OCI-LY7 (cell line): ENCODE measurements around the gene NAV2. TPM values are rescaled to one million over a fixed set of nuclear protein-coding genes. Genes with fewer than 3 reads are reported as not detected.

Experiments used
- BruUV-seq: library from RNA; stranded (reverse); fragments of 400-500 nt; replicated peaks from 2 replicates; lab custom pipeline; 2021; lab: Mats Ljungman, UMichigan
- CTCF ChIA-PET: fragments of 300-600 bp; sonication (Branson Sonifier 250); formaldehyde crosslinking; loops from one replicate; lab custom pipeline; 2022; ENCODE audit warnings: antibody characterized with exemption; ENCODE audit not compliant: unreplicated experiment; lab: Charles Lee
- POLR2A ChIA-PET: fragments of 300-600 bp; sonication (Branson Sonifier 250); formaldehyde crosslinking; loops from one replicate; lab custom pipeline; 2022; ENCODE audit warnings: antibody characterized with exemption; lab: Charles Lee
- DNase-seq: peaks from one replicate; pipeline ENCODE4 v3.0.0-alpha.2; 2015; ENCODE audit warnings: low spot score
- H2AFZ ChIP-seq: fragments of 200-600 bp; sonication (generic), shearing (Covaris generic); 2 replicates; pipeline ENCODE4 v1.6.1; 2014; ENCODE audit warnings: mild to moderate bottlenecking, antibody characterized with exemption, low read length, moderate library complexity
- H3K27ac ChIP-seq: fragments of 200-600 bp; sonication (generic); 2 replicates; pipeline ENCODE4 v1.5.1; 2014; ENCODE audit warnings: mixed run types, low read depth, mild to moderate bottlenecking, moderate library complexity, low read length, inconsistent platforms; ENCODE audit not compliant: poor library complexity, severe bottlenecking
- H3K36me3 ChIP-seq: fragments of 200-600 bp; sonication (generic); 2 replicates; pipeline ENCODE4 v1.6.1; 2014; ENCODE audit warnings: mild to moderate bottlenecking, antibody characterized with exemption, low read length, moderate library complexity, mixed read lengths; ENCODE audit not compliant: insufficient read depth
- H3K4me1 ChIP-seq: fragments of 200-600 bp; sonication (generic); 2 replicates; pipeline ENCODE4 v1.5.1; 2014; ENCODE audit warnings: mild to moderate bottlenecking, low read length; ENCODE audit not compliant: insufficient read depth, poor library complexity, severe bottlenecking
- H3K4me2 ChIP-seq: fragments of 200-600 bp; sonication (generic); 2 replicates; pipeline ENCODE4 v1.6.1; 2014; ENCODE audit warnings: mild to moderate bottlenecking, low read length
- H3K4me3 ChIP-seq: fragments of 200-600 bp; sonication (generic); 2 replicates; pipeline ENCODE4 v1.5.1; 2014; ENCODE audit warnings: mild to moderate bottlenecking, low read depth, low read length; ENCODE audit not compliant: poor library complexity, severe bottlenecking
- H3K79me2 ChIP-seq: fragments of 200-600 bp; sonication (generic); 2 replicates; pipeline ENCODE4 v1.6.1; 2016; ENCODE audit warnings: low read depth, mild to moderate bottlenecking, low read length, moderate library complexity, mixed read lengths; ENCODE audit not compliant: insufficient read depth
- H3K9me2 ChIP-seq: fragments of 200-600 bp; sonication (generic); 2 replicates; pipeline ENCODE4 v1.6.1; 2016; ENCODE audit warnings: mild to moderate bottlenecking, low read length, mixed read lengths; ENCODE audit not compliant: insufficient read depth
- H3K9me3 ChIP-seq: fragments of 200-600 bp; sonication (generic); 2 replicates; pipeline ENCODE4 v1.6.1; 2014; ENCODE audit warnings: mild to moderate bottlenecking, mixed run types, low read length, mixed read lengths
- H4K20me1 ChIP-seq: fragments of 200-600 bp; sonication (generic); 2 replicates; pipeline ENCODE4 v1.6.1; 2014; ENCODE audit warnings: mild to moderate bottlenecking, antibody characterized with exemption, low read length, moderate library complexity, mixed read lengths; ENCODE audit not compliant: insufficient read depth
- CTCF ChIP-seq: fragments of 200-600 bp; sonication (generic); conservative IDR thresholded peaks from 2 replicates; pipeline ENCODE4 v1.5.1; 2014; ENCODE audit warnings: mild to moderate bottlenecking, antibody characterized with exemption, low read length, moderate library complexity, mixed read lengths
- EZH2phosphoT487 ChIP-seq: fragments of 200-600 bp; sonication (generic); IDR thresholded peaks from 2 replicates; pipeline ENCODE4 v1.6.1; 2018; ENCODE audit warnings: low read depth, borderline replicate concordance, mild to moderate bottlenecking, mixed run types, antibody characterized with exemption, low read length, moderate library complexity, mixed read lengths
- intact Hi-C: fragments of 100-400 bp; cut with micrococcal nuclease; formaldehyde crosslinking; loops from one replicate; pipeline ENCODE4 v1.10.0; 2022; ENCODE audit not compliant: unreplicated experiment
- total RNA-seq, 2 experiments: library from RNA; depleted of rRNA in 1 of 2; stranded (reverse); fragments of >200 nt in 1 of 2; shearing (Covaris generic) in 1 of 2; gene quantifications; 2 replicates each; pipeline ENCODE4 v1.2.3, GENCODE V29; 2014 to 2022

NAV2 gene
- total RNA-seq, 2 experiments from 2014 or later, result 0.06 to 0.68 TPM

- BruUV-seq, result no TSS peak
- intact Hi-C loops, result loop anchor here (2.0 to 10.0 kb wide), 2 partner anchors 171 to 415 kb away; no protein-coding TSS in a partner anchor
- ChIA-PET POLR2A (interaction anchor here (0.5 kb wide), 1 partner anchor 1401 kb away, joined by 5 read pairs; no protein-coding TSS in a partner anchor), CTCF (interaction anchor here (0.7 kb wide), 1 partner anchor 17 kb away, joined by 3 read pairs; no protein-coding TSS in a partner anchor)
- H3K9me2 ChIP-seq, result no peaks in the 10 kb centered on the region
- H3K4me2 ChIP-seq, result no peak overlapping the region
- no peaks in the 10 kb centered on the region for H3K36me3 ChIP-seq
- DNase-seq, result no peak
- H3K4me3 ChIP-seq, result no peak overlapping the region
- no peak overlapping the region for H2AFZ ChIP-seq
- H3K79me2 ChIP-seq, result no peaks in the 10 kb centered on the region
- no peaks in the 10 kb centered on the region for H3K9me3 ChIP-seq
- TF ChIP-seq CTCF (no peak), EZH2phosphoT487 (no peak)
- H3K27ac ChIP-seq, result no peak overlapping the region
- H3K4me1 ChIP-seq, result no peaks in the 10 kb centered on the region
- no peaks in the 10 kb centered on the region for H4K20me1 ChIP-seq
These were observed 226.8 kb downstream of the NAV2 start for GRCh38 chr11:19939415-19939929.

GRCh38 chr11:19940831-19941230, 228.2 kb downstream of the NAV2 start:
- Histone ChIP-seq H3K4me2 (no peak overlapping the region), H3K36me3 (no peaks in the 10 kb centered on the region), H3K9me2 (no peaks in the 10 kb centered on the region), H3K4me1 (no peaks in the 10 kb centered on the region), H2AFZ (no peak overlapping the region), H3K4me3 (no peak overlapping the region), H4K20me1 (no peaks in the 10 kb centered on the region), H3K27ac (no peak overlapping the region), H3K79me2 (no peaks in the 10 kb centered on the region), H3K9me3 (no peaks in the 10 kb centered on the region)
- DNase-seq, result no peak
- CTCF ChIA-PET, result no interaction called here
- BruUV-seq, result no TSS peak
- no peak for TF ChIP-seq EZH2phosphoT487
- TF ChIP-seq CTCF, result no peak
- POLR2A ChIA-PET, result no interaction called here
- intact Hi-C loops, result no loop called here

GRCh38 chr11:19946681-19947080, 234.0 kb downstream of the NAV2 start:
- Histone ChIP-seq H4K20me1 (no peaks in the 10 kb centered on the region), H3K4me1 (no peaks in the 10 kb centered on the region), H3K9me2 (no peaks in the 10 kb centered on the region), H3K79me2 (no peaks in the 10 kb centered on the region), H3K27ac (no peak overlapping the region), H3K36me3 (no peaks in the 10 kb centered on the region), H2AFZ (no peak overlapping the region), H3K4me2 (no peak overlapping the region), H3K9me3 (no peaks in the 10 kb centered on the region), H3K4me3 (no peak overlapping the region)
- intact Hi-C loops, result no loop called here
- TF ChIP-seq EZH2phosphoT487, result no peak
- ChIA-PET POLR2A (no interaction called here), CTCF (no interaction called here)
- DNase-seq, result no peak
- no TSS peak for BruUV-seq
